Mucosa of stomach (tissue), 1 donor: ENCODE measurements around the gene FANCC.

Experiments used
- H3K27me3 ChIP-seq: one replicate; pipeline ENCODE4 v1.7.0; 2013; ENCODE audit warnings: mild to moderate bottlenecking, low read length; ENCODE audit not compliant: control insufficient read depth, insufficient read depth
- H3K36me3 ChIP-seq: one replicate; pipeline ENCODE4 v1.7.0; 2013; ENCODE audit warnings: low read length; ENCODE audit not compliant: control insufficient read depth, insufficient read depth
- H3K4me1 ChIP-seq: one replicate; pipeline ENCODE4 v1.7.0; 2013; ENCODE audit warnings: mild to moderate bottlenecking, low read length; ENCODE audit not compliant: control insufficient read depth, insufficient read depth
- H3K4me3 ChIP-seq: one replicate; pipeline ENCODE4 v1.7.0; 2013; ENCODE audit warnings: low read length
- H3K9ac ChIP-seq: one replicate; pipeline ENCODE4 v1.7.0; 2013; ENCODE audit warnings: mild to moderate bottlenecking, low read length, moderate library complexity
- H3K9me3 ChIP-seq: one replicate; pipeline ENCODE4 v1.7.0; 2013; ENCODE audit warnings: mild to moderate bottlenecking, low read length, moderate library complexity; ENCODE audit not compliant: control insufficient read depth
- donor health status: Pancreatic carcinoma.

FANCC gene

DNA sequence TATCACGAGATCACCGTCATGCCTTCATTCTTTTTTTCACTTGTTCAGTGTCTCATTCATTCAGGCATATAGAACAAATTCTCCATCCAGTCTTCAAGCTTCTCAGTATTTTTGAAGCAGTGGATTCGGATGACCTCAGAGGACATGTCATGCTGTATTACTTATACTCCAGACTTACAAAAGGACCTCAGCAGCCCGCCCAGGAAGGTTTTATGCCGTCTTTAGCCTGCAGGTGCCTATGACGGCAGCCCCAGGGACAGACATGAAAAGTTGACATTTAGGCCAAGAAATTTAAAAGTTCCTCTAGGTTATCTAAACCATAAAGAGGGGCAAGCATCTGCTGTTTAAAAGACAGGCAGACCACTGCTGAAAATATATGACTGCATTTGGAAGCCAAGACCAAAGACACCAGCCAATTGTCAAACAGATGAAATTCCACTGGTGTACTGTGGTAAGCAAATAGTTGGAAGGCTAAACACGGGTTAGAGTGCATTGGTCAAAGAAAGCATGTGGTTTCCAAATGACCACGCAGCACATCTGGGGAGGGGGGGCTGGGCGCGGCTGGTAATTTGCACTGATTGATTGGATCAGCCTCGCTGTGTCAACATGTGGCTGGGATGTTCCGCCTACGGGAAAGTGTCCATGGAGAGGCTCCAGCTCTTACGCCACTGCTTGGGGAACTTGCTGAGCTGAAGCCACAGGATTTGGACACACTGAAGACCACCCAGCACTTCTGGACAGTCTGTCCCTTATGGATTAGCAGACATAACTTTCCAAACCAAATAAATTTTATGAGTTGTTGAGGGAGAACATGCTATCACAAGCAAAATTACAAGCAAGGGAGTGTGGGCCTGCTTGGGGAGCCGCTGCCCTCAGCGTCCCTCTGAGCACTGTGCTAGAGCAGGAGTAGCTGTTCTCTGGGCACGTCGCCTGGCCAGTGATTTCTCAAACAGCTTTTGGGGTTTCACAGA, 173.6 kb downstream of the FANCC start:
- no peaks in the 10 kb centered on the region for H3K9me3 ChIP-seq
- H3K9ac ChIP-seq = no peak overlapping the region
- no peaks in the 10 kb centered on the region for H3K27me3 ChIP-seq
- H3K4me3 ChIP-seq = no peak overlapping the region
- H3K4me1 ChIP-seq = no peaks in the 10 kb centered on the region
- H3K36me3 ChIP-seq = no peaks in the 10 kb centered on the region

DNA sequence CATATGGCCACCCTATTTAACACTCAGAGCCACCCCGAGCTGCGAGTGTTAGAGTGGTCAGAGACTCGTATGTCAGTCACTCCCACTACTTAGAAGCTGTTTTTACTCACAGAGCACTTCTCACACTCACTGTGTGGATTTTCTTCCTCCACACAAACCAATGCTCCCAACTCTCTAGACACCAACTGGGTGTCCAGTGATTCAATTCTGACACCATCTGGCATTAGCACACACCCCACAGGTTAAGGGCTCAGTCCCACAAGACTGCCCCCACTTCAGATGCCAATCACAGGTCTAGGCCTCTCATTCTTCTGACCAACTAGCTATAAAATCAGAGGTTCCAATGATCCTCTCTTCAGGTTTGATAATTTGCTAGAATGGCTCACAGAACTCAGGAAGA, 174.8 kb downstream of the FANCC start:
- Histone ChIP-seq H3K9me3 (no peaks in the 10 kb centered on the region), H3K9ac (no peak overlapping the region), H3K4me3 (no peak overlapping the region), H3K4me1 (no peaks in the 10 kb centered on the region), H3K27me3 (no peaks in the 10 kb centered on the region), H3K36me3 (no peaks in the 10 kb centered on the region)

DNA sequence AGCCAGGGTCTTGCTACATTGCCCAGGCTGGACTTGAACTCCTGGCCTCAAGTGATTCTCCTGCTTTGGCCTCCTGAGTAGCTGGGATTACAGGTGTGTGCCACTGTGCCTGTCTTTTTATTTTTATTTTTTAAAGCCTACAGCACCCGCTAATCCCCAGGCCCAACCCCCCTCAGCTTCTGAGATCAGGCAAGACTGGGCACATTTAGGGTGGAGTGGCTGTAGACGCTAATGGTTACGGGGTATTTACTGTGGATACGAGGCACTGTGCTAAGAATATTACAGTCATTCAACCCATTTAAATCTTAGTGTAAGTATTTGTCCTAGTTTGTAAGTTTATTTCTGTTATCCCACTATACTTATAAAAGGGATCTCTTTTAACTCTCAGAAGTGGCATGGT, 175.2 kb downstream of the FANCC start:
- Histone ChIP-seq H3K4me3 (no peak overlapping the region), H3K36me3 (no peaks in the 10 kb centered on the region), H3K4me1 (no peaks in the 10 kb centered on the region), H3K27me3 (no peaks in the 10 kb centered on the region), H3K9me3 (no peaks in the 10 kb centered on the region), H3K9ac (no peak overlapping the region)

DNA sequence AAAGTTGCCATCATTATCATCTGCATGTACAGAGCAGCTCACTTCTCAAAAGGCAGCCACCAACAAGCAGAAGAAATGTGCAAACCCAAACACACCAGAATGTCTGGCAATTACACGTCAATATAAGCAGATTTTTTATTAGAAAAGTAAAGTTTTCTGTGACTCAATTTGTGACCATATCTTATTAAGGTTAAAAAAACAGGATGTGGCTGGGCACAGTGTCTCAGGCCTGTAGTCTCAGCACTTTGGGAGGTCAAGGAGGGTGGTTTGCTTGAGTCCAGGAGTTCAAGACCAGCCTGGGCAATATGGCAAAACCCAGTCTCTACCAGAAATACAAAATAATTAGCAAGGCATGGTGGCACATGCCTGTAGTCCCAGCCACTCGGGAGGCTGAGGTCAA, 176.7 kb downstream of the FANCC start:
- H3K27me3 ChIP-seq = no peaks in the 10 kb centered on the region
- H3K4me1 ChIP-seq = no peaks in the 10 kb centered on the region
- H3K9ac ChIP-seq = no peak overlapping the region
- H3K36me3 ChIP-seq = no peaks in the 10 kb centered on the region
- H3K9me3 ChIP-seq = no peaks in the 10 kb centered on the region
- no peak overlapping the region for H3K4me3 ChIP-seq

DNA sequence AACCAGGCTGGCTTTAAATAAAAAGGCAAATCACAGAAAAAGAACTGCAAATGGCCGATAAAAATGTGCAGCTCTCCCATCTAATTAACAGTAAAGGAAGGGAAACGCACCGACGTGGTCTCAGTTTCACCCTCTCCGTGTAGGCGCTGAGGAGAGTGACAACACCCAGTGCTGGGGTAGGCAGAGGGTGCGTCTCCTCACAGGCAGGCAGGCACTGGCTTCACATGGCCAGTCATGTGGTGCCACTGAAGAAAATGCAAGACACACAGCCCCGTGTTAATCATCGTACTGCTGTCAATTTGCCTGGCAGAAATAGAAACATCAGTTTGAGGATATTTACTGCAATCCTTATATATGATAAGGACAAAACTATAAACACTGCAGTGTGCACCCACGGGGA, 178.4 kb downstream of the FANCC start:
- Histone ChIP-seq H3K27me3 (no peaks in the 10 kb centered on the region), H3K36me3 (no peaks in the 10 kb centered on the region), H3K4me3 (no peak overlapping the region), H3K9ac (no peak overlapping the region), H3K4me1 (peaks cover 7% of the 10 kb centered on the region), H3K9me3 (no peaks in the 10 kb centered on the region)

DNA sequence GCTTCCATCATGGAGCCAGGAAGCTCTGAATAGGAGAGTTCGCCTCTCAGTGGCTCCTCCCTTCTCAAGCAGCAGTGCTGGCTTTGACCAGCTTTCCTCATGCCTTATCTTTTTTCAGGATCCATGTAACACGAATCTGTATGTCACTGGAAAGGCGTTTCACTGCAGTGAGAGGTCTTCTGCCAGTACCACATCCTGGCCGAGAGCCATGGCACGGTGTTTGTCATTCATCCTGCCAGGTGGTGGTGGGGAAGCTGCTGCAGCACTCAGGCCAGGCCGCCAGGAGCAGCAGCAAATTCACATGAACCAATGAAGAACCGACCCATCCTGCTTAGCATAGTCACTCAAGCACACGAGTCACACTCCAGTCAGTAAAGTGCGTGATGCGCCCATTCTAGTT, 179.0 kb downstream of the FANCC start:
- Histone ChIP-seq H3K9me3 (no peaks in the 10 kb centered on the region), H3K9ac (no peak overlapping the region), H3K4me1 (peaks cover 13% of the 10 kb centered on the region), H3K4me3 (no peak overlapping the region), H3K27me3 (no peaks in the 10 kb centered on the region), H3K36me3 (no peaks in the 10 kb centered on the region)

DNA sequence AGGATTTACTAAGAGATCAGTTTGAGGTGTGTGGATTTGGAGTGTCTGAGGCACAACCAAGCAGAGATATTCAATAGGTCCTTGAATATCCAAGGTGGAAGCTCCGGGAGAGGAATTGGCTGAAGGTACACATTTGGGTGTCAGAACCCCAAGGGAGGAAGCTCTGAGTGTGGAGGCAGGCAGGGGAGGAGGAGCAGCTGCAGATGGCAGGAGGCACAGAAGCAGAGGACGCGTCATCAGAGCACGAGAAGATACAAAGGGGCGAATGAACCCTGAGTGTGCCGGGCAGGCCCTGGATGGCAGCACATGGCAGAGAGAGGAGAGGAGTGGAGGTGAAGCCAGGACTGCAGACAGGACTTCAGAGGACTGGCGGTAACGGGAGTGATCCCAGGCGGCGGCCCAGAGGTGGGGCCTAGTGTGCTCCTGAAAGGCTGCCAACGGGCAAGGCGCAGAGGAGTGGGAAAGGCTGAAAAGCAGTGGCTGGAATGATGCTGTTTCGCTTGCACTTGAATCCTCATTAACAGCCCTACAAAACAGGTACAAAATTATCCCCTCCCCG, 179.8 kb downstream of the FANCC start:
- no peak overlapping the region for H3K4me3 ChIP-seq
- no peaks in the 10 kb centered on the region for H3K9me3 ChIP-seq
- no peak overlapping the region for H3K9ac ChIP-seq
- H3K36me3 ChIP-seq = no peaks in the 10 kb centered on the region
- peaks cover 13% of the 10 kb centered on the region for H3K4me1 ChIP-seq
- no peaks in the 10 kb centered on the region for H3K27me3 ChIP-seq

DNA sequence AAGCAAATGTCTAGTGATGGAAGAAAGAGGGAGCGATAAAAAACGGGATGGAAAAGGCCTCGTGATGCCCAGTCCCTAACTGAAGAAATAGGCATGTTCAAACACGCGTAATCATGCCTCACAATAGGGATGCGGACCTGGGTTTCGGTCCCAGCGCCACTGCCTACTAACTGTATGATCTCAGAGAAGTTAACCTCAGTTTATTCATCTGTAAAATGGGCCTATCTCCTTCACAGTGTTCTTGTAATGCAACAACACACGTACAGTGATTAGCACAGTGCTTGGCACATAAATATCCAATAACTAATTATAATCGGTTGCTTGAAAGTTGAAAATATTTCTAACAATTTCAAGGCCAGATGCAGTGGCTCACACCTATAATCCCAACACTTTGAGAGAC, 181.8 kb downstream of the FANCC start:
- no peak overlapping the region for H3K4me3 ChIP-seq
- H3K4me1 ChIP-seq = peaks cover 18% of the 10 kb centered on the region
- no peaks in the 10 kb centered on the region for H3K9me3 ChIP-seq
- H3K27me3 ChIP-seq = no peaks in the 10 kb centered on the region
- H3K36me3 ChIP-seq = no peaks in the 10 kb centered on the region
- H3K9ac ChIP-seq = no peak overlapping the region

DNA sequence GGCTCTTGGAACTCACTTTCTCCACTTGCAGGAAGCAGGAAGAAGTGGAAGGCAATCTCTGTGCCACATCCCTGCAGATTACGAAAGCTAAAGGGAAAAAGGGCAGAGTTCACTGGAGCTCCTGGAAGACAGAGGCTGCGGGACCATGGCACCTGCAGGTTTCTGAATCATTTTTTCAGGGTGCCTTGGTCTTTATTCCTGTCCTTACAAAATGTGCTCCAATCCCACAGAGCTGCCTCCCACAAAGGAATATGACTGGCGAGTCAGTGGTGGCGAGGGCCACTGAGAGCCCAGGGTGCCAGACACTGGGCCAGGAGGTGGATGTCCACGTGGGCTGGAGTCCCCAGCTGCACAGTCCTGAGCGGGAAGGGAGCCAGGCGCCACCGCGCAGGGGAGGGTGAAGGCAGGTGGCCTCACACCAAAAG, 183.0 kb downstream of the FANCC start:
- no peaks in the 10 kb centered on the region for H3K36me3 ChIP-seq
- H3K27me3 ChIP-seq = no peaks in the 10 kb centered on the region
- H3K4me3 ChIP-seq = no peak overlapping the region
- H3K4me1 ChIP-seq = peaks cover 31% of the 10 kb centered on the region
- H3K9ac ChIP-seq = no peak overlapping the region
- H3K9me3 ChIP-seq = no peaks in the 10 kb centered on the region

DNA sequence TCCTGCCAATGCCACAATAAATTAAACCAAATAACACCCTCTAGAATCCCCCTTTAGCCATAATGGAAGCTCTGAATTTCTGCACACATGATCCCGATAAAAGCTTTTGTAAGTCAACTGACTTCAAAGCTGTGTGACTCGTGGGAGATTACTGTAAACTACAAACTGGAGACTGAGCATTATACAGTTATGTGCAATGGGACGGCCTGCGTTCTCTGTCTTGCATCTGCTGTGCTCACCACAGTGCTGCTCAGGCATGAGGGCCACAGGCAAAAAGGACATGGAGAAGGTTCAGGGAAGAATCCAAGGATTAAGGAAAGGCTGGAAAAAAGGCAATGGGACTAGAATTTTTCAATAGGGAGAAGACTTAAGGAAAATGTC, 184.2 kb downstream of the FANCC start:
- no peaks in the 10 kb centered on the region for H3K36me3 ChIP-seq
- peaks cover 33% of the 10 kb centered on the region for H3K4me1 ChIP-seq
- no peak overlapping the region for H3K9ac ChIP-seq
- H3K27me3 ChIP-seq = no peaks in the 10 kb centered on the region
- H3K9me3 ChIP-seq = no peaks in the 10 kb centered on the region
- H3K4me3 ChIP-seq = no peak overlapping the region

DNA sequence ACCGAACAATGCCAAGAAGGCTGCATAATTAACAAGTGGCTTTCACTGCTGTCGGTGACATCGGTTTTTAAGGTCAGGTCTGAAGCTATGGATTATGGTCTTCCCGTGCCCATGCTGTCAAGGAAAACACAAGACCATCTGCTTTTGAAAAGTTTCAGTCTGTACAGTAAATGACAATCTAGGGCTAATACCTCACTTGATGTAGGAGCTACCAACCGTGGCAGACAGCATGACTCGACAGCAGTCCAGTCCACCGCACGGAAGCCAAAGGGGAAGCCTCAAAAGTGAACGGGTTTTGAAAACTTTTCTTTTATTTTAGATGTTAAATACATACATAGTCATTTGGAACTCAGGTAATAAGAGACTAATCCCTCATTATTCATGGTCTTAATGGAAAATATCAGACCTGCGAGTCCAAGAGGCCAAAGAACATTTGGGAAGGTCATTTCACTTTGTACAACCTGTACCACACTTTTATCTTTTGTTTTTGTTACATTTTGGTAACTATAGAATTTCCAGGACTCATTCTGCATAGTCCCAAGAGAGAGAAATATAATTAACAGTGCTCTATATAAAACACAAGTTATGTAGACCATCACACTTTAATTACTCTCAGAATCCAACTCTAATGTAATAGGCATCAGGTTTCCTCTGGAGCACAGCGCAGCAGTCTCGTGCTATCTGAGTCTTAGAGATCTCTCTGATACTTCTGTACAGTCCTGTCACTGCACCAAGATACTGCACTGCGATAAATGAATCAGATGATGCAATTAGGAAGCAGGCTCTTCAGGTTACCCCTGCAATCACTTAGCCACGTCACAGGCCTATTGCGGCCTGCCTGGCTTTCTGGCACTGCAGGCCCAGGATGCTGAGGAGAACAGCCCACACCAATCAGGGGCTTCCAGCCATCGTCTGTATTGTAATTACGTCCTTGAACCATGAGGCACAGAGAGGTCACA, 184.9 kb downstream of the FANCC start:
- Histone ChIP-seq H3K9me3 (no peaks in the 10 kb centered on the region), H3K9ac (no peak overlapping the region), H3K4me3 (no peak overlapping the region), H3K4me1 (peaks cover 36% of the 10 kb centered on the region), H3K36me3 (no peaks in the 10 kb centered on the region), H3K27me3 (no peaks in the 10 kb centered on the region)
